ENCODE results near the gene TBC1D22A. TPM values are rescaled to one million over a fixed set of nuclear protein-coding genes. Genes with fewer than 3 reads are reported as not detected.

TBC1D22A gene
- polyA plus RNA-seq, 1 donor (not counting 4 experiments of a cell fraction or from before 2014, with no cell fraction given), result 20.9 TPM

DNA sequence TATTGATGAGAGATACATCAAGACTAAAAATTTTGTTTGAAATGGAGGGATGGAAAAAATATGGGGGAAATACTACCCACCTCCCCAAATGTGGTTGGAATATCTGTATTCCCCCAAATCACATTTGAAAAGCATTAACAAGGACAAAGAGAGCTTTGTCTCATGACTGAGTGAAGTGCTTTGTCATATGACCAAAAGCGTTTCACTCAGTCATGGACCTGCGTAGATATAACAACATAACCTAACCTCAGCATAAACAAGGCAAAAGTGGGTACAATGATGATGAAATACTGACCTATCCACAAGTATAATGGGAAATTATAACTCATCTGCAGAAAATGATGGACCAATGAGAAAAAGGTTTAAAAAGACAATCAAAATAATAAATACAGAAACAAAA lies 418.3 kb downstream of the TBC1D22A start:
- TF ChIP-seq, protein P1, sequence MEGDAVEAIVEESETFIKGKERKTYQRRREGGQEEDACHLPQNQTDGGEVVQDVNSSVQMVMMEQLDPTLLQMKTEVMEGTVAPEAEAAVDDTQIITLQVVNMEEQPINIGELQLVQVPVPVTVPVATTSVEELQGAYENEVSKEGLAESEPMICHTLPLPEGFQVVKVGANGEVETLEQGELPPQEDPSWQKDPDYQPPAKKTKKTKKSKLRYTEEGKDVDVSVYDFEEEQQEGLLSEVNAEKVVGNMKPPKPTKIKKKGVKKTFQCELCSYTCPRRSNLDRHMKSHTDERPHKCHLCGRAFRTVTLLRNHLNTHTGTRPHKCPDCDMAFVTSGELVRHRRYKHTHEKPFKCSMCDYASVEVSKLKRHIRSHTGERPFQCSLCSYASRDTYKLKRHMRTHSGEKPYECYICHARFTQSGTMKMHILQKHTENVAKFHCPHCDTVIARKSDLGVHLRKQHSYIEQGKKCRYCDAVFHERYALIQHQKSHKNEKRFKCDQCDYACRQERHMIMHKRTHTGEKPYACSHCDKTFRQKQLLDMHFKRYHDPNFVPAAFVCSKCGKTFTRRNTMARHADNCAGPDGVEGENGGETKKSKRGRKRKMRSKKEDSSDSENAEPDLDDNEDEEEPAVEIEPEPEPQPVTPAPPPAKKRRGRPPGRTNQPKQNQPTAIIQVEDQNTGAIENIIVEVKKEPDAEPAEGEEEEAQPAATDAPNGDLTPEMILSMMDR (optimal IDR thresholded peaks at IDR 0.05 in 1 of 3, IDR thresholded peaks at IDR 0.05 in 1 of 3, conservative IDR thresholded peaks at IDR 0.05 in 1 of 3; ENCODE audit: extremely low read depth in 1 of 3, insufficient read depth in 2 of 3, low read length in 3 of 3), result no peak
- Histone ChIP-seq H3K4me1 (ENCODE audit: control insufficient read depth, extremely low read depth, insufficient read depth, low read length) (no peaks in the 10 kb centered on the region), H4K20me1 (ENCODE audit: control insufficient read depth, extremely low read depth, insufficient read depth, low read length) (no peaks in the 10 kb centered on the region), H3K27ac (ENCODE audit: control insufficient read depth, insufficient read depth, low read length) (no peak overlapping the region), H3K4me2 (ENCODE audit: control insufficient read depth, extremely low read depth, insufficient read depth, low read depth, low read length) (no peak overlapping the region), H3K27me3 (ENCODE audit: control insufficient read depth, extremely low read depth, insufficient read depth, low read length) (no peaks in the 10 kb centered on the region), H3K36me3 (ENCODE audit: control insufficient read depth in 2 of 2, extremely low read depth in 1 of 2, insufficient read depth in 2 of 2, low read length in 2 of 2) (peaks cover 0 to under 1% of the 10 kb centered on the region in 2 experiments), H3K9ac (ENCODE audit: control insufficient read depth, extremely low read depth, insufficient read depth, low read length) (no peak overlapping the region), H2AFZ (ENCODE audit: control insufficient read depth, low read length) (no peak overlapping the region), H3K9me3 (ENCODE audit: control insufficient read depth, low read depth, low read length) (no peaks in the 10 kb centered on the region), H3K79me2 (ENCODE audit: control insufficient read depth, insufficient read depth, low read length) (no peaks in the 10 kb centered on the region), H3K4me3 (ENCODE audit: control insufficient read depth in 2 of 3, extremely low read depth in 1 of 3, insufficient read depth in 2 of 3, low read depth in 1 of 3, low read length in 3 of 3) (no peak overlapping the region), H3K9me1 (ENCODE audit: control insufficient read depth, extremely low read depth, insufficient read depth, low read length) (no peaks in the 10 kb centered on the region)
- FAIRE-seq (no peak), DNase-seq (ENCODE audit: low read depth, low spot score) (no peak)
- dilution Hi-C loops (cut with MboI; ENCODE audit: extremely low pct_ligation_motif_present, low sequenced_read_pairs), result no loop called here

DNA sequence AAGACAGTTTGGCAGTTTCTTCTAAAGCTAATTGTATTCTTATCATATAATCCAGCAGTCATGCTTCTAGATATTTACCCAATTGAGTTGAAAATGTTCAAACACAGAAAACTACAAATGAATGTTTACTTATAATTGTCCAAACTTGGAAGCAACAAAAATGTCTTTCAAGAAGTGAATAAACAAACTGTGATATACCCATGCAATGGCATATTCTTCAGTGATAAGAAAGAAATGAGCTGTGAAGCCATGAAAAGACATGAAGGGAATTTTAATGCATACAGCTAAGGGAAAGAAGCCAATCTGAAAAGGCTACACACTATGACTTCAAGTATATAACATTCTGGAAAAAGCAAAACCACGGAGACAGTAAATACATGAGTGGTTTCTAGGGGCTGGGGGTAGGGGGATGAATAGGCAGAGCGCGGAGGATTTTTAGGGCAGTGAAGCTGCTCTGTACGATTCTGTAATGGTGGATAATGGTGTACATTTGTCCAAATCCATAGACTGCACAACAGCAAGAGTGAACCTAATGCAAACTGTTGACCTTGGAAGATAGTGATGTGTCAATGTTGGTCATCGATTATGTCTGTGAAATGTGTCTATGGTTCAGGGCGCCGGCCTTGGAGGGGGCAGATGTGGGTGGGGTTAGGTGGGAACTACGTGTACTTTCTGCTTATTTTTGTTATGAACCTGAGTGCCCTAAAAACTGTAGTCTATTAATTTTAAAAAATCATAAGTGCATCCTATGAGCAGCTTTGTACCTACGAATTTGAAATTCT lies 424.9 kb downstream of the TBC1D22A start:
- H4K20me1 ChIP-seq (ENCODE audit: control insufficient read depth, extremely low read depth, insufficient read depth, low read length), result no peaks in the 10 kb centered on the region
- H2AFZ ChIP-seq (ENCODE audit: control insufficient read depth, low read length), result no peak overlapping the region
- H3K9ac ChIP-seq (ENCODE audit: control insufficient read depth, extremely low read depth, insufficient read depth, low read length), result no peak overlapping the region
- no peaks in the 10 kb centered on the region for H3K4me1 ChIP-seq (ENCODE audit: control insufficient read depth, extremely low read depth, insufficient read depth, low read length)
- H3K27me3 ChIP-seq (ENCODE audit: control insufficient read depth, extremely low read depth, insufficient read depth, low read length), result no peaks in the 10 kb centered on the region
- FAIRE-seq, result no peak
- no peaks in the 10 kb centered on the region for H3K79me2 ChIP-seq (ENCODE audit: control insufficient read depth, insufficient read depth, low read length)
- DNase-seq (ENCODE audit: low read depth, low spot score), result no peak
- dilution Hi-C loops (cut with MboI; ENCODE audit: extremely low pct_ligation_motif_present, low sequenced_read_pairs), result no loop called here
- H3K4me2 ChIP-seq (ENCODE audit: control insufficient read depth, extremely low read depth, insufficient read depth, low read depth, low read length), result no peak overlapping the region
- no peak overlapping the region for H3K4me3 ChIP-seq (ENCODE audit: control insufficient read depth in 2 of 3, extremely low read depth in 1 of 3, insufficient read depth in 2 of 3, low read depth in 1 of 3, low read length in 3 of 3)
- H3K9me3 ChIP-seq (ENCODE audit: control insufficient read depth, low read depth, low read length), result no peaks in the 10 kb centered on the region
- no peak overlapping the region for H3K27ac ChIP-seq (ENCODE audit: control insufficient read depth, insufficient read depth, low read length)
- H3K36me3 ChIP-seq (ENCODE audit: control insufficient read depth in 2 of 2, extremely low read depth in 1 of 2, insufficient read depth in 2 of 2, low read length in 2 of 2), result no peaks in the 10 kb centered on the region
- TF ChIP-seq EZH2 (IDR thresholded peaks at IDR 0.05; ENCODE audit: low read length), result no peak
- TF ChIP-seq, protein P1 (optimal IDR thresholded peaks at IDR 0.05 in 1 of 3, IDR thresholded peaks at IDR 0.05 in 1 of 3, conservative IDR thresholded peaks at IDR 0.05 in 1 of 3; ENCODE audit: extremely low read depth in 1 of 3, insufficient read depth in 2 of 3, low read length in 3 of 3), result no peak
- H3K9me1 ChIP-seq (ENCODE audit: control insufficient read depth, extremely low read depth, insufficient read depth, low read length), result no peaks in the 10 kb centered on the region

Data from keratinocyte (primary cell).